Epithelial cell of esophagus (primary cell): ENCODE measurements around the gene SIRT6.
"Not testable (repeated sequence)": the region's sequence is repeated elsewhere in the genome, so short reads cannot be mapped to it uniquely, and the experiment has no call there.

Source experiments
- DNase-seq: peaks from one replicate; pipeline ENCODE4 v3.0.0; 2010; ENCODE audit warnings: low read depth
- H3K4me3 ChIP-seq: 2 replicates; pipeline ENCODE4 v1.5.1; 2011; ENCODE audit warnings: mild to moderate bottlenecking, low read length, control low read depth
- CTCF ChIP-seq: IDR thresholded peaks from 2 replicates; pipeline ENCODE4 v1.5.1; 2011; ENCODE audit warnings: low read depth, mild to moderate bottlenecking, low read length, control low read depth, inconsistent platforms; ENCODE audit not compliant: insufficient read depth; ENCODE audit errors: missing control alignments

The SIRT6 gene

GRCh38 chr19:4224470-4224869, 42.1 kb upstream of the SIRT6 start:
- DNase-seq = no peak
- no peak for TF ChIP-seq CTCF
- no peak overlapping the region for H3K4me3 ChIP-seq

GRCh38 chr19:4220188-4220587, 37.8 kb upstream of the SIRT6 start:
- DNase-seq = no peak
- no peak overlapping the region for H3K4me3 ChIP-seq
- TF ChIP-seq CTCF = no peak

- not testable (repeated sequence) for DNase-seq, H3K4me3 ChIP-seq
These were observed 36.2 kb upstream of the SIRT6 start for GRCh38 chr19:4218523-4218922.

- no peak for TF ChIP-seq CTCF
- H3K4me3 ChIP-seq = no peak overlapping the region
- no peak for DNase-seq
These were observed 35.3 kb upstream of the SIRT6 start for GRCh38 chr19:4217429-4218264.

- no peak for DNase-seq
- TF ChIP-seq CTCF = no peak
- no peak overlapping the region for H3K4me3 ChIP-seq
These were observed 34.5 kb upstream of the SIRT6 start for GRCh38 chr19:4216846-4217245.

GRCh38 chr19:4215807-4216206, 33.4 kb upstream of the SIRT6 start:
- no peak for DNase-seq
- no peak for TF ChIP-seq CTCF
- no peak overlapping the region for H3K4me3 ChIP-seq

GRCh38 chr19:4213116-4213515, 30.8 kb upstream of the SIRT6 start:
- DNase-seq = no peak
- TF ChIP-seq CTCF = no peak
- H3K4me3 ChIP-seq = no peak overlapping the region
